Stimulated activated CD4-positive, alpha-beta T cell treated with anti-CD3 and anti-CD28 coated beads, Interleukin-15, amount 100 ng/mL, for 24 hours (primary cell): ENCODE measurements around the gene NFKBIB.
"Not testable (repeated sequence)": the region's sequence is repeated elsewhere in the genome, so short reads cannot be mapped to it uniquely, and the experiment has no call there.

Experiments used
- DNase-seq: peaks from one replicate; pipeline ENCODE4 v3.0.0-alpha.2; 2020

Gene NFKBIB

DNA sequence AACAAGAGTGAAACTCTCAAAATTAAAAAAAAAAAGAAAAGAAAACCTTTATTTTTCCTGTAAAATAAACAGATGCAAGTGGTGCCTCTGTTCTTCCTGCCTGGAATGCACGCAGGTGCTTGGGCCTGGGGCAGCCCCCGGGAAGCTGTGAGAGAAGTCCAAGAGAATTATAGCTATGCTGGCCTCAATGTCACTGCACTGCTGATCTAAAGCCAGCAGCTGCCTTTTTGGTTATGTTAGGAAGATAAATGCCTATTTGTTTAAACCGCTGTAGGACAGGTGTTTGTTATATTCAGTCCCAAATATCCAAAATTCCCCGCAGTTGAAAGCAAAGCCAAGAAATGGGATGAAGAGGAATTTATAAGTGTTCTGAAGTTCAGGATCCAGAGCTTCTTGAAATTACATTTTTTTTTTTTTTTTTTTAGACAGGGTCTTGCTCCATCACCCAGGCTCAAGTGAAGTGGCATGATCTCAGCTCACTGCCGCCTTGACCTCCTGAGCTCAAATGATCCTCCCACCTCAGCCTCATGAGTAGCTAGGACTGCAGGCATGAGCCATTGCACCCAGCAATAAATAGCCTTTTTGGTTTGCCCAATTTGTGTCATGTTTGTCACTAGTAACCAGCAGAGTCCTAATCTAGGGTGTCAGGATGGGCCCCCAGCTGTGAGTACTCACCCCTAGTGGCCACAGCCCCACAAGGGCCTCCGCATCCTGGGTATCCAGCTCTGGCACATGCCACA, 23.9 kb upstream of the NFKBIB start:
- no peak for DNase-seq

DNA sequence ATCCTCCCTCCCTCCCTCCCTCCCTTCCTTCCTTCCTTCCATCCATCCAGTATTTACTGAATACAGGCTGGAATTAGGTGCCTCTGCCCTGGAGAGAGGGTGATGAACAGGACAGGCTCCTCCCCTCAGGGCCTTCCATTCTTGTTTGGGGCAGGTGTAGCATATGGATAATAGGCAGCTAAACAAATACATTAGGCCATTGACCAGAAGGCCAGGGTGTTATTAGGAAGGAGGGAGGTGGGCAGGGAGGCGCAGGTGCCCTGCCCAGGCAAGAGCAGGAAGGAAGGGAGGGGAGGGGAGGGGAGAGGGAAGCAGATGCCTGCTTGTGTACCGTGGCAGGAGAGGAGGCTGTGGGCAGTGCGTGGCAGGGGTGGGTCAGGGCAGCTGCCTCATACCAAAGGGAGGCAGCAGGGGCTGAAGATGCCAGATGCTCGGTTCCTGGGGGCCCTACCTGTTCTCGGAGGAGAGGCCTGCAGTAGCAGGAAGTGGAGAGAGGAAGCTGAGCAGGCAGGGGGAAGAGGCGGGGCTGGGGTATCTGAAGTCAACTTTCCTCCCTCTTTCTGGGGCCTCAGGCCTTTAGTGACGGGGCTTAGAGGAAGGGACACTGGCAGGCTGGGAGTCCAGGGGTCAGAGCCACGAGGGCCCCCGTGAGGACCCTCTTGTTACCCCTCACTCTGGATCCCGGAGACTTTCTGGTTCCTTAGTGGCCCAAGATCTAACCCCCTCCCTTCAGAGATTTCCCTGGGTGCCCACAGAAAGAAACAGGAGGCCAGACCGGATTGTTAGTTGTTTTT, 21.8 kb upstream of the NFKBIB start, which contains the start of gene RINL:
Gene RINL, minus strand, starts transcription at position 495 of the 794 bp plus-strand sequence. CDS start 1,533 bp downstream, outside the sequence.
- DNase-seq = peak; percentile 80

DNA sequence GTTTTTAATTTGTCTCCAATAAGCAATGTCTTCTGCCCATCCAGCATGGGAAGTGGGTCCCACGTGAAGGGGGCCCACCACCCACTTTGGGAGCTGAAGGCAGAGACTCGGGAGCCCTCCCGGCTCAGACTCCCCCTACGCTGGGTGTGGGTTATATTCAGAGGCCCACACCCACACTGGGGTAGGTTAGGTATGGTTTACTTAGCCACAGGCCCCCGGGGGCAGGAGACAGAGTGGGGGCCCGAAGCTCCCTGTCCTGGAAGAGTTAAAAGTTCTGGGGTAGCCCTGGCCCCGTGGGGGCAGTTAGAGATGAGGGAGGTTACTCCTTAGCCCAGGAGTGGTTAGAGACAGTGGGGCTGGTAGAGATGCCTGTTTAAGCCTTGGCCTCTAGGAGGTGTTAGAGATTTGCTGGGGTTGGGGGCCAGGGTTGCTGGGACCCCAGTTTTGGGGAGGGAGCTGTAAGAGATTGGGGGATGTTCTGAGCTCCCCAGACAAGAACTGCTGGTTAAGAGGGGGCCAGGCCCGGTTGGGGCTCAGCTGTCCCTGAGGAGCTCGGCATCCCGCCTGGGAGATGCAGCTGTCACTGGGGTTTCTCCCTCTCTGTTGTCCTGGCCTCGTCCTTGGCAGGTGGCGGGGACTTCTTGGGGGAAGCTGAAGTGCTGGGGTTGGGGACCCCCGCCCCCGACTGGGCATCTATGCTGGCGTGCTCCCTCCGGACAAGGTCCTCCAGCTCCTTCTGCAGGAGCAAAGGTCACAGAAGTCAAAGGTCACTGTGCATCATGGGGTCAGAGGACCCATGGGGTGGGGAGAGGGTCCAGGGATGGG, 21.0 kb upstream of the NFKBIB start:
- no peak for DNase-seq

DNA sequence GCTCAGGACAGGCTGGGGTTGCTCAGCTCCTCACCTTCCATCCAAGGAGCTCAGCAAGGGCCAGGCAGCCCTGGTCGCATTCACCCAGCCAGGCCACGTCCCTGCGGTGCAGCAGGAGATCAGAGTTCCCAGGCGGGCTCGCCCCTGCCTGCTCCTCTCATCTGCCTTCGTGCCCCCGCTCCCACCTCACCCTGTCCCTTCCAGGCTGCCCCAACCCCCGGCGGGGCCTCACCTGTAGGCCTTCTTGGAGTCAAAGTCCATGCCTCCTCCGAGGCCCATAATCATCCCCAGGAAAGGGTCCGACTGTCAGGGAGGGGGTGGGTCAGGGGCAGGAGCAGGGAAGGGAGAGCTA, 20.4 kb upstream of the NFKBIB start:
- no peak for DNase-seq

- no peak for DNase-seq
Observed at GRCh38 chr19:38880076-38880881, 19.5 kb upstream of the NFKBIB start.

DNA sequence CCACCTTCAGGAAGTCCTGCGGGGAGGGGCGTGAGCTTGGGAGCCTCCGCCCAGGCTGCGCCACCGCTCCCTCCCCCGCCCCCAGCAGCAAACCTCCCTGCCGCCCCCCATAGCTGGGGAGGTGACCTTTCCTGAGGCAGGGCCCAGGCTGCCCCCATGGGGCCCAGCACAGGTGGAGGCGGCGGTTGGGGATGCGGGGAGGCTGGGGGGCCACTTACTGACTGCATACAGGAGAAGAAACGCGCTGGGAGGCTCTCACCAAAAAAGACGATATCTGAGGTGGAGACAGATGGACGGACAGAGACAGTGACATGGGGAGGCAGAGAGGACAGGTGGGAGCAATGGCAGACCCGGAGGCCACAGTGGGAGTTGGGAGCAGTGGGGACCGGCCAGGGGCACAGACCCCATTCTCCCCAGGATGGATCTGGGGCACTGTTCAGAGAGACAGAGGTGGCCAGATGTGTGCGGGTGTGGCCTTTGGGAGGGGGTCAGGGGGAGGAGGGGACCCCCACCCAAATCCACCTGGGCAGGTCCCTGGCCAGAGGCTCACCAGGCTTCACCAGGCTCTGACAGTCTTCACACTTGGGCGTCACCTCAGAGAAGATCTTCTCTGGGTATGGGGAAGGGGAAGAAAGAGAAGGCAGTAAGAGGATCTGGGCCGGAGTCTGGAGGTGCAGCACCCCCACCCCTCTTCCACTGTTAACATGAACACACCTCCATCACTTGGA, 18.7 kb upstream of the NFKBIB start:
- no peak for DNase-seq

- no peak for DNase-seq
Observed at GRCh38 chr19:38883286-38883685, 16.5 kb upstream of the NFKBIB start.

GRCh38 chr19:38884691-38885090, 15.1 kb upstream of the NFKBIB start:
- not testable (repeated sequence) for DNase-seq

- DNase-seq = no peak
Observed at GRCh38 chr19:38888876-38889275, 10.9 kb upstream of the NFKBIB start.

- no peak for DNase-seq
Observed at GRCh38 chr19:38889803-38890202, 10.0 kb upstream of the NFKBIB start.

GRCh38 chr19:38890686-38891085, 9.1 kb upstream of the NFKBIB start:
- no peak for DNase-seq

- DNase-seq = no peak
Observed at GRCh38 chr19:38891771-38892170, 8.0 kb upstream of the NFKBIB start.

GRCh38 chr19:38892841-38893240, 6.9 kb upstream of the NFKBIB start:
- DNase-seq = no peak

DNA sequence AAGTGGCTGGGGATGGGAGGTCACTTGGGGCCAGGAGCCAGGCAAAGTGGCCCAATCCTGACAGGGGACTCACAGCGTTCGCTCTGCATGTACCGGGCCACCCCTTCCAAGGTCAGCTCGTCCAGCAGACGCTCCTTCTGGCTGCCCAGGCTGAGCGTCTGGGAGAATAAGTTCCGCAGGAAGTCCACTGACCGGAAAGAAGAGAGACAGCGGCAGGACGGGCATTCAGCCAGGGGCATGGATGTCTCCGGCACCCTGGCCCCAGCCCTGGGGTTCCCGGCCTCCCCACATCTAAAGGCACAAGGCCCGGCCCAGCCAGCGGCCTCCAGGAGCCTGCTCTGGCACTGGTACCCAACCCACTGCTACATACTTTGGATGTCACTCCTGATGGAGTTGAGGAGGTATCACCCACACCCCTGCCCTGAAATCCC, 6.4 kb upstream of the NFKBIB start:
- DNase-seq = no peak

GRCh38 chr19:38894968-38895367, 4.8 kb upstream of the NFKBIB start:
- no peak for DNase-seq

- no peak for DNase-seq
Observed at GRCh38 chr19:38898788-38899446, 852 bp upstream of the NFKBIB start.

GRCh38 chr19:38900202-38900629, 447 bp downstream of the NFKBIB start:
- DNase-seq = no peak

- DNase-seq = no peak
Observed at GRCh38 chr19:38900743-38901190, 998 bp downstream of the NFKBIB start.

GRCh38 chr19:38901683-38902082, 1.9 kb downstream of the NFKBIB start:
- no peak for DNase-seq

- no peak for DNase-seq
Observed at GRCh38 chr19:38904581-38905539, 5.1 kb downstream of the NFKBIB start.
